Spleen (tissue), 11 donors: ENCODE results near the gene COA1. TPM values are rescaled to one million over a fixed set of nuclear protein-coding genes. Genes with fewer than 3 reads are reported as not detected.
A peak's percentile ranks its signal among the peaks of the same experiment; 100 is the strongest.

ENCODE experiments used
- DNase-seq: peaks from one replicate; pipeline ENCODE4 v3.0.0-alpha.2; 2020
- H3K27ac ChIP-seq, 8 donors: fragments of 200-600 bp; sonication (generic) in 7 of 8; 1 replicate in 4 of 8; 2 replicates in 4 of 8; pipeline versions ENCODE4 v1.5.0 to v1.8.0; 2016 to 2021; ENCODE audit warnings: inconsistent platforms in 4 of 8, mild to moderate bottlenecking in 4 of 8, moderate library complexity in 1 of 8
- H3K27me3 ChIP-seq, 7 donors: fragments of 200-600 bp; sonication (generic) in 6 of 7; replicated peaks in 1 of 7; 1 replicate in 4 of 7; 2 replicates in 3 of 7; pipeline versions ENCODE4 v1.5.0 to v1.8.0; 2016 to 2021; ENCODE audit warnings: inconsistent platforms in 3 of 7, mild to moderate bottlenecking in 1 of 7
- H3K36me3 ChIP-seq, 6 donors: fragments of 200-600 bp; sonication (generic) in 5 of 6; 1 replicate in 4 of 6; 2 replicates in 2 of 6; pipeline versions ENCODE4 v1.5.0 to v1.8.0; 2016 to 2021; ENCODE audit warnings: inconsistent platforms in 2 of 6
- H3K4me1 ChIP-seq, 6 donors: fragments of 200-600 bp; sonication (generic) in 5 of 6; 1 replicate in 3 of 6; 2 replicates in 3 of 6; pipeline versions ENCODE4 v1.5.0 to v1.8.0; 2016 to 2021; ENCODE audit warnings: inconsistent platforms in 3 of 6
- H3K4me3 ChIP-seq, 8 donors: fragments of 200-600 bp; sonication (generic) in 7 of 8; 1 replicate in 4 of 8; 2 replicates in 4 of 8; pipeline versions ENCODE4 v1.5.0 to v1.8.0; 2016 to 2021; ENCODE audit warnings: inconsistent platforms in 4 of 8, mild to moderate bottlenecking in 4 of 8, moderate library complexity in 2 of 8
- H3K9me3 ChIP-seq, 8 donors: fragments of 200-600 bp; sonication (generic) in 7 of 8; 1 replicate in 4 of 8; 2 replicates in 4 of 8; pipeline versions ENCODE4 v1.5.0 to v1.8.0; 2016 to 2021; ENCODE audit warnings: inconsistent platforms in 4 of 8
- CTCF ChIP-seq, 11 experiments: fragments of 200-600 bp in 7 of 11; fragments of 450-650 bp in 4 of 11; sonication (generic) in 4 of 11; IDR thresholded peaks in 8 of 11; conservative IDR thresholded peaks in 3 of 11; 1 replicate in 7 of 11; 2 replicates in 4 of 11; pipeline versions ENCODE4 v1.4.0 to v1.8.0; 2016 to 2021; ENCODE audit warnings: antibody characterized with exemption in 11 of 11, inconsistent platforms in 4 of 11, mild to moderate bottlenecking in 1 of 11
- POLR2A ChIP-seq, 3 donors: fragments of 450-650 bp; IDR thresholded peaks; one replicate each; pipeline ENCODE4 v1.5.1; 2017; ENCODE audit warnings: antibody characterized with exemption in 3 of 3, mild to moderate bottlenecking in 1 of 3
- POLR2AphosphoS5 ChIP-seq, 3 donors: sonication (generic); formaldehyde crosslinking; IDR thresholded peaks; one replicate each; pipeline ENCODE4 v1.5.1; 2017; ENCODE audit warnings: antibody characterized with exemption in 3 of 3
- WGBS, 5 donors: extraction: QIAGEN DNeasy Blood & Tissue Kit in 3 of 5; methylation state at CpG; one replicate each; pipeline versions ENCODE4 v1.1.5 to v1.1.7; 2013 to 2018; 5-methylcytosine and 5-hydroxymethylcytosine counted together
- intact Hi-C: fragments of 100-400 bp; cut with DNase I; formaldehyde crosslinking; loops from one replicate; pipeline ENCODE4 v1.15.0; 2023; ENCODE audit warnings: low total_unique reads
- polyA plus RNA-seq, 3 donors: library from polyadenylated mRNA; stranded (reverse); fragments of 200-250 nt; gene quantifications; one replicate each; pipeline ENCODE4 v1.2.1, GENCODE V29; 2013
- total RNA-seq, 7 donors: library from RNA; depleted of rRNA in 3 of 7; stranded (reverse); fragments of >200 nt in 3 of 7; fragmentation: NEBNext Ultra II Directional in 4 of 7; extraction: Animal tissue kit (Norgen Biotek cat#: 25700) in 4 of 7; gene quantifications; one replicate each; pipeline versions ENCODE4 v1.1.0 to v1.2.1, GENCODE V29; 2016 to 2021
- donor health status: healthy with polysubstance abuse.
- donor health status: DM: no; HTN: no; CAD: no; lungs with moderate emphysema.
- donor health status: DM: no; HTN: no; CAD: no.
- donor health status: Bipolar disorder and iron deficiency.
- donor health status: healthy.
- donor health status: DM: no; HTN: no; CAD: no.
- donor health status: DM: yes; HTN: yes; CAD: no.

COA1 gene
- total and polyA plus RNA-seq, 10 donors = 48.3 to 102 (median 67.2) TPM

DNA sequence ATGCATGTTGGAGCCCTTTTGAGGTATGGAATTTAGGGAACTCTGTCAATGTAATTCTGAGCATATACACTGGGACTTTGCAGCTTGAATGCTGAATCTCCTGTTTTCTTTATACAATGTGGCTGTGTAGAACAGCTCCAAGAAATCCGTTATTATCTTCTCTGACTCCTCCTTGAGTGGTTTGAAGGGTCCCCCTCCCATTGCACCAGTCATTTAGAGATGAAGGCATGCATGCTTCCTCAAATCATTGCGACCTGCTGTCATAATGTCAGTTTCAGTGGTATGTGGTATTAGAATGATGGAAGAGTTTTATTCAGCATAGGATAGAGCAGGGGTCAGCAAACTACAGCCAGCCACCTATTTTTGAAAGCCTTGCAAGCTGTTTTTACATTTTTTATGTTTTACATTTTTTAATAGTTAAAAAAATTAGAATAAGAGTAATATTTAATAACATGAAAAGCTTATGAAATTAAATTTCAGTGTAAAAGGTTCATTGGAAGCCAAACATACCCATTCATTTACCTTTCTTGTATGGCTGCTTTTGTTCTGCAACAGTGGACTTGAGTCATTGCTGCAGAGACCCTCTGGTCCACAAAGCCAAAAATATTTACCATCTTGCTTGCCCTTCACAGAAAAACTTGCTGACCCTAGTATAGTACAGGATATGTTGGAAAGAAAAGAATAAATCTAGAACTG lies 138.3 kb downstream of the COA1 start:
- H3K27ac ChIP-seq = peak overlapping the region in 5 of 8 donors; percentile 3 to 52 (median 26)
- DNase-seq = no peak
- H3K4me3 ChIP-seq = peak overlapping the region in 1 of 8 donors; percentile 21
- no peaks in the 10 kb centered on the region for H3K27me3 ChIP-seq
- H3K9me3 ChIP-seq = no peaks in the 10 kb centered on the region
- WGBS, 5 donors = 26 to 47% (median 33%) methylated on average over 2 of the region's 2 CpGs
- H3K36me3 ChIP-seq = peaks cover 0 to 12% (median 2%) of the 10 kb centered on the region in 6 donors
- peaks cover 38 to 100% (median 96%) of the 10 kb centered on the region in 6 donors for H3K4me1 ChIP-seq
- intact Hi-C loops = no loop called here
- TF ChIP-seq POLR2A (IDR thresholded peaks at IDR 0.05) = no peak
- no peak for TF ChIP-seq CTCF (IDR thresholded peaks at IDR 0.05 in 8 of 11, conservative IDR thresholded peaks at IDR 0.05 in 3 of 11)
- no peak for TF ChIP-seq POLR2AphosphoS5 (IDR thresholded peaks at IDR 0.05)

GRCh38 chr7:43589728-43590127 lies 139.6 kb downstream of the COA1 start:
- DNase-seq = no peak
- Histone ChIP-seq H3K4me3 (peak overlapping the region in 1 of 8 donors; percentile 22), H3K27me3 (no peaks in the 10 kb centered on the region), H3K27ac (peak overlapping the region in 6 of 8 donors; percentile 20 to 100 (median 72)), H3K36me3 (peaks cover 0 to 8% (median 0%) of the 10 kb centered on the region in 6 donors), H3K9me3 (no peaks in the 10 kb centered on the region), H3K4me1 (peaks cover 33 to 100% (median 97%) of the 10 kb centered on the region in 6 donors)
- intact Hi-C loops = loop anchor here (10.0 kb wide), 2 partner anchors 45 to 245 kb away; no protein-coding TSS in a partner anchor
- WGBS, 5 donors = 79 to 86% (median 83%) methylated on average over 3 of the region's 3 CpGs
- no peak for TF ChIP-seq POLR2A (IDR thresholded peaks at IDR 0.05)
- TF ChIP-seq POLR2AphosphoS5 (IDR thresholded peaks at IDR 0.05) = no peak
- no peak for TF ChIP-seq CTCF (IDR thresholded peaks at IDR 0.05 in 8 of 11, conservative IDR thresholded peaks at IDR 0.05 in 3 of 11)

Other genes starting within 250 kb of the COA1 start
- 10 to 100 TPM; 45.5 to 70.1 (median 63.8) TPM for gene STK17A, start 146.4 kb downstream of the COA1 start, total RNA-seq
- 10 to 100 TPM; 33.4 to 41.9 (median 40.2) TPM for gene STK17A, start 146.4 kb downstream of the COA1 start, polyA plus RNA-seq
- 100 to 1,000 TPM in 5 of 7 donors, 10 to 100 TPM in 2; 72.1 to 164 (median 116) TPM for gene BLVRA, start 29.2 kb upstream of the COA1 start, total RNA-seq
- 100 to 1,000 TPM in 1 of 3 donors, 10 to 100 TPM in 2; 58.0 to 123 (median 83.7) TPM for gene BLVRA, start 29.2 kb upstream of the COA1 start, polyA plus RNA-seq
- 10 to 100 TPM; 40.7 to 99.0 (median 50.3) TPM for gene MRPS24, start 140.0 kb upstream of the COA1 start, total RNA-seq
- 100 to 1,000 TPM in 2 of 3 donors, 10 to 100 TPM in 1; 73.8 to 121 (median 115) TPM for gene MRPS24, start 140.0 kb upstream of the COA1 start, polyA plus RNA-seq
- gene URGCP, start 177.1 kb upstream of the COA1 start, total RNA-seq = 10 to 100 TPM; 19.8 to 32.1 (median 26.5) TPM
- gene URGCP, start 177.1 kb upstream of the COA1 start, polyA plus RNA-seq = 10 to 100 TPM in 2 of 3 donors, 1 to 10 TPM in 1; 8.6 to 21.6 (median 15.3) TPM
- 10 to 100 TPM; 12.3 to 19.5 (median 15.9) TPM for gene UBE2D4, start 196.9 kb upstream of the COA1 start, total RNA-seq
- gene UBE2D4, start 196.9 kb upstream of the COA1 start, polyA plus RNA-seq = 10 to 100 TPM in 1 of 3 donors, 1 to 10 TPM in 2; 8.2 to 12.8 (median 9.6) TPM